NCI-H1694 (cell line): ENCODE results near the gene LTBR.
"Not testable (repeated sequence)": the region's sequence is repeated elsewhere in the genome, so short reads cannot be mapped to it uniquely, and the experiment has no call there.

ENCODE experiments used
- DNase-seq: peaks from one replicate; lab custom pipeline; 2025; lab: John Stamatoyannopoulos, UW

Gene LTBR

GRCh38 chr12:6383572-6384498, at the start of gene LTBR:
Gene LTBR (plus strand): TSS chr12:6384162. CDS start chr12:6384359, 197 bp downstream.
- no peak for DNase-seq

DNA sequence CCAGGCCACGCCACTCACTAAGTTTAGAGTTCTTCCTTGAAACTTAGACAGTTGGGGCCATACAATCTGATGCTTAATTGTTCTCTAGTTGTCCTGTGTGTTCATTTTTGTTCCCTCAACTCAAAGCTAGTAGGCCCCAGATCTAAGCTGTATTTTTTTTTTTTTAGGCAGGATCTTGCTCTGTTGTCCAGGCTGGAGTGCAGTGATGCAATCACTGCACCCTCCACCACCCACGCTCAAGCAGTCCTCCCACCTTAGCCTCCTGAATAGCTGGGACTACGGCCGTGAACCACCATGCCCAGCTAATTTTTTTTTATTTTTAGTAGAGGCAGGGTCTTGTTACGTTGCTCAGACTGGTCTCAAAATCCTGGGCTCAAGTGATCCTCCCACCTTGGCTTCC, 49.6 kb upstream of the LTBR start:
- DNase-seq, result no peak

- DNase-seq, result no peak
Observed at GRCh38 chr12:6334940-6335450, 49.0 kb upstream of the LTBR start.

DNA sequence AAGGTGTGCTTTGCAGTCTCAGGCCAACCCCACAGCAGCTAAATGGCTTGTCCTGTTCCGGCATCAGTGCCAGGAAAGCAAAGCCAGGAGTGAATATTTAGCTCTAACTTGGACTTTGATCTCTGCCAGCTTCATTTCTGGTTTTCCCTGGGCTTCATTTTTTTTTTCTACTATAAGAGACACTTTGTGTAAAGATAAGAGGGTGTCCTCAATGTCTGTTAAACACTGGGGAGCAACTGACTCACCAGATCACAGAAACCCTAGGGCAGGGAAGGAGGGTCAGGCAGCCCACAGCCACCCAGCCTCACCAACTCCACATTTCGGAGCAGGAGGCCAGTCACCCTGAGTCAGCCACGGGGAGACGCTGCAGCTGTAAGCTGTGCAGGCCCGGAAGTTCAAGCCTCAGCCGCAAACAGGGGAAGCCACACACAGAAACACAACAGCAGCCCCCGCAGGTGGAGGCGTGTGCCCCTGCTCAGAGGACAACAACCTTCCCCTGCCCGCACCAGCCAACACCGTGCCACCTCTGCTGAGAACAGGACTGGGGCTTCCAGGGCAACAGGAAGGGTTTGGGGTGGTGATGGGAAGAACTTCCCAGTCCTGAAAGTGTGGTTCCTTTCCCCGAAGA, 48.4 kb upstream of the LTBR start:
- DNase-seq, result no peak

DNA sequence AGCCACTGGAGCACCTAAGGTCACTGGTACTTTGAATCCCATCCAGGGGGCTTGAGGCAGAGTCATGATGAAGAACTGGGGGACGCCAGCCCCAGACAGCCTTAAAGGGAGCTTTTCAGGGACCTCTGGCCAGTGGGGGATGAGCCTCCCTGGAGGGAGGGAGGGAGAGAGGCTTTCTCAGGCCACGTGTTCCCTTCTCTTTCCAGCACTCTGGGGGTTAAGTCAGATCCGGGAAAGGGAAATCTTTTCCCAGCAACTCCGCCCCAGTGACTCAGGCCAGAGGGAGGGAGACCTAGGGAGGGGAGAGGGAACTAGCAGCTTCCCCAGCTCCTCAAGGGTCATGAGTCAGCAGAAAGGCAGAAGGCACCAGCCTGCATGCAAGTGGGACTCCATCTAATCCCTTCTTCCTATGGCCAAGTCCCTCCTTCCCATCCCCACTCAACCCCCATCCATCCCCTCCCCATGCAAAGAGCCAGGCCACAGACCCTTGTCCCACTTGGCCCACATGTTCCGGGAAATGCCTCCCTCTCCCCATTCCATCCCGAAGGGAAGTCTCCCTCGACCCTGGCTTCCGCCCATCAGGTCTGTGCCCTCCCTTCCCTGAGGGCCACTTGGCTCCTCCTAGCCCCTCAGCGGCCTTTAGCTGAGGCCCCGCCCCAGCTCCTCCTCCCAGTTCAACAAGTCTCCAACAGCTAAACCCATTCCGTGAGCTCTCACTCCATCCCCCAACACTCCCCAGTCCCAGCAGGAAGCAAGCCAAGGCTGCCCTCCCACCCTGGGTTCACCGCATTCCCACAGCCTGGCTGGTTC, 47.7 kb upstream of the LTBR start:
- DNase-seq, result no peak

DNA sequence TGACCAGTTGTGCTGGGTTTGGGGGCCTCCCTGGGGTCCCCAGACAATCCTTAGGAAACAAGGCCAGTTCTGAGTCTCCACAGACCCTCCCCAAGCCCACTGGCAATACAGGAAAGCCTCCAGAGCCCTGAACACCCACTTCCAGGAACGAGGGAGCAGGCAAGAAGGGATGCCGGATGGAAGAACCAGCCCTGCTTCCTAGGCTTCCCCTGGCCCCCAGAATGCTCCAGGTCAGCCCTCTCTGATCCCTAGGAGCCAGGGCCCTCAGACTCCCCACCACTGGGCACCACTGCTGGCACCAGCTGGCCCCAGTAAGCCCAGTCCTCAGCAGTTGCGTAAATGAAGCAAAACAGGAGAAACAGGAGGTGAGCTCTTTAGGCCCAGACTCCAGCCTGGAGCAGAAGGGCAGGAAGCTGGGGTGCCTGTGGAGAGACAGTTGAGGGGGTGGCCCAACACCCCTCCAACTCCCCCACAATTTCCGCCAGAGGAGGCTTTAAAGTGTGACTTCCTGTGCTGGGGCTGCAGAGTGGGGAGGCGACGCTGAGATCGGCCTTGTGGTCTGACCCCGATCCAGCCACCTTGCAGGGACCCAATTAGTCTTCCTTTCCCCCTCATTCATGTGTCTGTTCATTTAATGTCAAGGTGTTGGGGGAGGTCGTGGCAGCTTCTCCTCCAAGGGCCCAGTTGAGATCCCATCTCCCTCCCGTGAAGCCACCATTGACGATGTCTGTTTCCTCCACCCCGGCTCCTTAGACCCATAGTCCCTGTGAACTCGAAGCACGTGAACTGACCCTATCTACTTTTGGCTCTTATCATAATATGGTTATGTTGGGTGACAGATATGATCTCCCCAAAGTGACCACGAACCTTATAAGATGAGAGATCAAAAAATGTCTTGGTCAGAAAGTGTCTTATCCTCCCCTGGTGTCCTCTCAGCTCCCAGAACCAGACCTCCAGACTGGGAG, 46.8 kb upstream of the LTBR start:
- no peak for DNase-seq

DNA sequence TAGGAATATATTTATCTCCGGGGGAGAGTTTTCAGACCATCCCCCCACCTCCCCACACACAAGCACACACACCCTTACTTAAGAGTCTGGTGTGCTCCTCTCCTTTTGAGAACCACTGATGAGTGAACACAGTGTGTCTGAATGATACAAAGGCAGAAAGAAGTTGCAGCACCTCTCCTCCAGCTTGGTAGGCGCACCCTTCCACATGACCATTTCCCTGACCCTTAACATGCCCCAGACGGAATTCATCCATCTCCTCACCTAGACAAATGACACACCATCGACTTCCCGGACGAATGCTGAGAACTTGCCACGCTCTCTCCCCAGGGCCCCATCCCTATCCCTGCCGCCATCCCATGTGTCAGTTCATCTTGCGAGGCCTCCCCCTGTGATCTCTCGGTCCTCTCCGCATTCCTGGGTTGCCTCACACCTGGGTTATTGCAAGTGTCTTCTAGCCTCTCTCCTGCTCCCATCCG, 46.0 kb upstream of the LTBR start:
- DNase-seq, result no peak

- not testable (repeated sequence) for DNase-seq
Observed at GRCh38 chr12:6338536-6338935, 45.4 kb upstream of the LTBR start.

GRCh38 chr12:6338955-6339354, 45.0 kb upstream of the LTBR start:
- DNase-seq, result no peak

GRCh38 chr12:6340032-6340638, 43.8 kb upstream of the LTBR start:
- no peak for DNase-seq

GRCh38 chr12:6340745-6341416, 43.1 kb upstream of the LTBR start:
- no peak for DNase-seq

DNA sequence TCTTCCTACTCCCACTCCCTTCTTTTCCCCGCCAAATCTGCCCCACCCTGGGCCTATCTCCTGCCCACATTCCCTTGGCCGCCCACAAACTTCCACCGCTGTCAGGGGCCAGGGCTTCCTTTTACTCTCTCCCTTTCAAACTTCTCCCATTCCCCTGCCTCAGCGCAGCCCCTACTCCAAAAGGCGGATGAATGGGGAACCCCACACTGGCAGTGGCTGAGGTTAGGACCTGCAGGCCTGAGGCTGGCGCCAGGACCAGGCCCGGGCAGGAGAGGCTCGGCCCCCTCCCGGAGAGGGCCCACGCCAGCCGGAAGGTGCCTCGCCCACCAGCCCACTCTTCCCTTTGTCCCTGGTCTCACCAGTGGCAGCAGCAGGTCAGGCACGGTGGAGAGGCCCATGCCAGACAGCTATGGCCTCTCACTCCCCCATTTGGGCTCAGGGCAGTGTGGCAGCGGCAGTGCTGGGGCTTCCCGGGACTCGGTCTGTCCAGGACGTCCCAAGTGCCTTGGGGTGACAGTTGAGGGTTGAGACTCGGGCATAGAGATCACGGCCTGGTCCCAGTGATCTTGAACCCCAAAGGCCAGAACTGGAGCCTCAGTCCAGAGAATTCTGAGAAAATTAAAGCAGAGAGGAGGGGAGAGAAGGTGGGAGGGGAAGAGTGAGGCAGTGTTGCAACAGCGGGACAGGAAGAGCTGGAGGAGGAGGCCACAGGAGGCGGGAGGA, 42.4 kb upstream of the LTBR start, which contains the start of gene TNFRSF1A:
TNFRSF1A (minus strand) TSS at position 660 of the 723 bp plus-strand sequence; CDS start at position 398, 262 bp downstream.
- DNase-seq, result no peak

GRCh38 chr12:6342140-6342889, 41.6 kb upstream of the LTBR start:
- no peak for DNase-seq

DNA sequence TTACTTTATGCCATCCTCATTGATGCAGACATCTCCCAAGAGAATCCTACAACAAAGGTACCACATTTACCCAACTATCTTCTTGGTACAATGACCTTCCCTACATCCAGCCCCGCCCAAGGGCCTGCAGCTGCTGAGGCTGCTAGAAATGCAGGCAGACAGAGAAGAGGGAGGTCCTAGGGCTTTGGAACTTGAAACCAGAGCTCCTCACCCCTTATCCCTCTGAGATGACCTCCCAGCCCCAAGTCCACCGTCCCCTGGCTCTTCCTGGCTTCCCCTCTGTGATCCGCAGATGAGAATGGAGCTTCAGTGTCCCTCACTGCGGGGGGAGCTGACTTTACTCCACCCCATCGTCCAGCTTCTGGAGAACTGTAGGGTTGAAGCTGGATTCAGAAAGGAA, 40.4 kb upstream of the LTBR start:
- DNase-seq, result no peak

- DNase-seq, result not testable (repeated sequence)
Observed at GRCh38 chr12:6344101-6344660, 39.8 kb upstream of the LTBR start.

- DNase-seq, result no peak
Observed at GRCh38 chr12:6345319-6346091, 38.5 kb upstream of the LTBR start.

DNA sequence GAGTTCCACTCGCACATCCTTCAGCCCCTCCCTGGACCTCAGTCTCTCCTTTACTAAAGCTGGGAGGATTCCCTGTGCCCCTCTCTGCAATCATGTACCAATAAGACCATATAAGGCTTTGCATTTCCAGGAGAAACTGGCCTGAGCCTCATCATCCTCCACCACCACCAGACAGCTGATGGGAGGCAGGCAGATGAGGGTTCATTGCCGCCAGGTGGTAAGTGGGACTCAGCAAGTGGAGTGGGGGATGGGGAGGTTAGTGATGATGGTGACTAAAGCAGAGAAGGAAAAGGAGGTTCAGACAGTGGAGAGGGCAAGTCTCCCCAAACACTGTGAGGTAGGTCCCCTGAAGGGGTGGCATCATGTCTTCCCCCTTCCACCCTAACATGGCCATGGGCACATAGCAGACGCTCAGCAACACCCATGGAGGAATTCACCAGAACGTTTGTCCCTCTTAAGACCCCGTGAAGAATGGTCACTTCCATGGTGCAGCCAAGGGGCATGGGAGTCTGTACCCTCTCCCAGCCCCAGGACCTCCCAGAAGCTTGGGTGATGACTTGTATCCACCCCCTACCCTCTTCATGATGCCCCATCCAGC, 37.6 kb upstream of the LTBR start:
- no peak for DNase-seq
